NCI-H128 (cell line): ENCODE measurements around the gene E2F2.
"Not testable (repeated sequence)": the region's sequence is repeated elsewhere in the genome, so short reads cannot be mapped to it uniquely, and the experiment has no call there.

Experiments used
- DNase-seq: peaks from one replicate; lab custom pipeline; 2025; ENCODE audit not compliant: unreplicated experiment; lab: John Stamatoyannopoulos, UW

The E2F2 gene

DNA sequence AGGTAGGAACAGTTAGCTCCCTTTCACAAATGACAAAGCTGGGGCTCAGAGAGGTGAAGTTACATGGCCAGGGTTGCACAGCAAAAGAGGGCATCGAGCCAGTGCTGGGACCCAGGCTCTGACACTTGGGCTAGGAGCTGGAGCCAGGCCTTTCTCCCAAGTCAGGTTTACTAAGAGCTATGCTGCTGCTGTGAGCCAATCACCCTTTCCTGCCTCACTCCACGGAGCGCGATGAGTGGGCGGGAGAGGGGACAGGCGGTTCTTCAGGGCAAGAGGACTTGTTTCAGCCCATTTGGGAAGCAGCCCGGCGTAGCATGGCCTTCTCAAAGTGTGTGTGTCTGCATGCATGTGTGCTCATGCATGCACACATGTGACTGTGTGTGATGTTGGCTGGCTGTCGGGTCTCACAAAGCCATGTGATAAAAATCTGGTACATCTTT lies 17.7 kb upstream of the E2F2 start:
- DNase-seq: no peak

- no peak for DNase-seq
Measured at GRCh38 chr1:23546897-23547584, 16.0 kb upstream of the E2F2 start.

- no peak for DNase-seq
Measured at GRCh38 chr1:23545851-23546250, 14.8 kb upstream of the E2F2 start.

DNA sequence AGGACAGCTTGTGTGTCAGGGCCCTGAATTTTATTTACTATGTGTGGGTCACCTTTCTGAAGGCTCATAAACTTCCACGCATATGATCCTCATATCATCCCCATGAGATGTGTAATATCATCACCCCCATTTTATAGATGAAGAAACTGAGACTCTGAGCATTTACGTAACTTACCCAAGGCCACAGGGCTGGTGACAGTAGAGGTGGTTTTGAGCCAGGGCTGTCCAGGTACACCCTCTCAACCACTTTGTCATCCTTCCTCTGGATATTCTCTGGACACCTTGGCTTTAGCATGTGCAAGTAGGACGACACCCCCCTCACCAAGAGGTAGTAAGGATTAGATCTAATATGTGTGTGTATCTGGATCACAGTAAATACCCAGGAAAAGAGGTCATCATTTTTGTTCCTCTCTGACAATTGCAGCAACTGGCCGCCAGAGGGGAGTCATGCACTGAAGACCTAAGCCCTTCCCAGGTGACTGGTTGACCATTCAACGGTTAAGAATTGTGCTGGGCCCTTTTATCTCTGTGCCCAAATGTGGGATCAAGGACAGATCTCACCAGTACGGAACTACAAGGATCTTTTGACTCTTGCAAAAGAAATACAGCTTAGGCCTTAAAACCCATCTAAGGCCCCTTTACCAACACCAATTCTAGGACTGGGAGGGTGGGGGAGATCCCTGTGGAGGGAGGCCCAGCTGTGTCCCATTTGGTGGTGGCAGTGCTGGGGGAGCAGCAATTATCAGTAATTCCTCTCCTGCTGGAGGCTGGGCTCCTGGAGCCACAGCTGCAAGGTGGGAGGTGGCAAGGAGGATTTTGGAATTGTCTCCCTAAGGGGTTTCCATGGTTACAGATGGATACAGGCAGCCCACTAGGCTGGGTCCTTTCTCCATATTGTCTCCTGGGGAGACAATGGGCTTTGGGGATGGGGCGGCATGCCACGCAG lies 13.7 kb upstream of the E2F2 start:
- peak; percentile 73 for DNase-seq

GRCh38 chr1:23543707-23544443 lies 12.8 kb upstream of the E2F2 start:
- DNase-seq: no peak

- not testable (repeated sequence) for DNase-seq
Measured at GRCh38 chr1:23542940-23543339, 11.9 kb upstream of the E2F2 start.

DNA sequence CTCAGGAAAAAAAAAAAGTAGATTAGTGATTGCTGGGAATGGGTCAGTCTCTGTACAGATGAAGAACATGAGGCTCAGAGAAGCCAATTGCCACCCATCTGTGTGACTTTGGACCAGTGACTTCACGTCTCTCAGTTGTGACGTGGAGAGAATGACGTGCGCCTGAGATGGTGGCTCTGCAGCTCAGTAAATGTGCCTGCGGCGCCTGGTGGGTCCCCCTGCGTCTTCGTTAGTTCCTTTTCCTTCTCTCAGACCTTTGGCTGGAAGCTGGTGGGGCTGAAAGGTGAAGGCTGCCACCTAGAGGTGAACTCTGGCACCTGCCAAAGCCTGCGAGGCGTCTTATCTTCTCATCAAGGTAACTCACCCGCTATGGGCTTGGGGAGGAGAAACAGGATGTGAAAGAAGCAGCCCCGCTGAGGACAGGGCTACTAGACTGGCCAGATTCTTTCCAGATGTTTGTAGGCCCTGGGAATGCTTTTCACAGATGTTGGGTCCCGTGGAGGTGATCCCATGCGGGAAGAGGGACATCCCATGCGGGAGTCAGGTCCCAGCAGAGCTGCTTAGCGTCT lies 8.7 kb upstream of the E2F2 start:
- peak; percentile 93 for DNase-seq

DNA sequence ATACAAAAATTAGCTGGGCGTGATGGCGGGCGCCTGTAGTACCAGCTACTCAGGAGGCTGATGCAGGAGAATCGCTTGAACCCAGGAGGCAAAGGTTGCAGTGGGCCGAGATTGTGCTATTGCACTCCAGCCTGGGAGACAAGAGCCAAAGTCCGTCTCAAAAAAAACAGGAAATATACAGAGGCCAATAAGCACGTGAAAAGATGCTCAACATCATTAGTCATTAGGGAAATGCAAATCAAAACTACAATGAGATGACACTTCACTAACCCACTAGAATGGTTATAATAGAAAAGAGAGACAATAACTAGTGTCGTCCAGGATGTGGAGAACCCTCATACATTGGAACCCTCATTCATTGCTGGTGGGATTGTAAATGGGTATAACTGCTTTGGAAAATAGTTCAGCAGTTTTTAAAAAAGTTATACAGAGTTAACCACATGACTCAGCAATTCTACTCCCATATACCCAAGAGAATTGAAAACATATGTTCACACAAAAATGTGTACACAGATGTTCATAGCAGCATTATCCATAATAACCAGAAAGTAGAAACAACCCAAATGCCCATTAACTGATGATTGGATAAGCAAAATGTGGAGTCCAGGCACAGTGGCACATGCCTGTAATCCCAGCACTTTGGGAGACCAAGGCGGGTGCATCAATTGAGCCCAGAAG lies 6.4 kb upstream of the E2F2 start:
- DNase-seq: no peak

DNA sequence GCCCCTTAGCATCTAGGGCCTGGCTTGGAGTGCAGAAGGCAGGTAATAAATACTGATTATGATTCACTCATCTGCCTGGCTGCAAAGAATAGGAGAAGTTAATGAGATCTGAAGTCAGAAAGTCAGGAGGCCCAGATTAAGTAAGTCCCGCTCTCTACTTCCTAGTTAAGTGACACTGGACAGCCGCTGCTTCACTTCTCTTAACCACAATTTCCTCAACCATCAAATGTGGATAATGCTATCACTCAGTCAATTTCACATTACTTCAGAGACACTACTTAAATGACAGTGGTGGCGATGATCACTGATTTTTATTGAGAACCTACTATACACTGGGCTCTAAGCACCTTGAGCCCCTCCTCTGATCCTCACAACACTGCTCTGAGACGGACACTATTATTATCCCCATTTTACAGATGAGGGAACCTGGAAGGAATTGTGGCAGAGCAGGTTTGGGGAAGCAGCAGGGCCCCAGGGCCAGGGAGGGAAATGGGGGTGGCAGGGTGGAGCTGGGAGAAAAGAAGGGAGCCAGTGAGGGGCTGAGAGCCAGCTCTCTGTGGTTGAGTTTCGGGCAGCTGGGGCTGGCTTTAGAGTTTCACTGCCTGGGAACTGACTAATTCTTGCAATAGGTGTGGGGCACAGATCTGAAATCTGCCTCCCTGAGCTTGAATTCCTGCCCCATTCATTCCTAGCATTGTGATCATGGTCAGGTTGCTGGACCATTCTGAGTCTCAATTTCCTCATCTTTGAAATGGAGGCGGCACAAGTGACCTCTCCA lies 2.4 kb upstream of the E2F2 start:
- no peak for DNase-seq

GRCh38 chr1:23531562-23532094 lies 595 bp upstream of the E2F2 start:
- no peak for DNase-seq

GRCh38 chr1:23530087-23530746 lies 816 bp downstream of the E2F2 start:
- no peak for DNase-seq

GRCh38 chr1:23529146-23530086 lies 1.6 kb downstream of the E2F2 start:
- no peak for DNase-seq

DNA sequence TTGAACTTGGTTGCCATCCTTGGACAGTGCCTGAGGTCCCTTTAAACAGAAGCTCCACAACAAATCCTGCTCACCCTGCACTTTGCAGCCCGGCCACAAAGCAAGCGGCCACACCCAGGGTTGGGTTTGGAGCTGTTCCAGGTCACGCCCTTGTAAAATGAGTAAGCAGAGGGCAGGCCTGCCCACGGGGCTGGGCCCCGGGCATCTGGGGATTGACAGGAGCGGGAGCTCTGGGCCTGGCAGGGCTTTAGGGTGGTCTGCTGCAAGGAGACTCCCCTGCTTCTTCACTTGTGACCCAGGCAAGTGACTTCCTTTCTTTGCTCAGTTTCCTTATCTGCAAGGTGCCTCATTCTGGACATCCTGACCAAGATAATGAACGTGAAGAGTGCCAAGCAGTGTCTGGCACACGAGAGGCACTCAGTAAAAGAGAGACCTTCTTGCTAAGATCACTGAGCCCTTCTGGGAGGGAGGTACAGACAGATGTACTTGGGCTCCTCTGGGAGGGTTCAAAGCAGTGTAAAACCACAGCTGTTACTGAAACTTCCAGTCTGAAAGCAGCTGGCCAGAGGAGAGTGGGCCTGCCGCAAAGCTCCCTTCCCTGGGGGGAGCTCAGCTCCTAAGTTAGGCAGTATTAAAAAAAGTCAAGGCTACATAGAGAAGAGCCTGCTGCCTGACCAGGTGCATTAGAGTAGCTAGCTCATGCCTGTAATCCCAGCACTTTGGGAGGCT lies 2.6 kb downstream of the E2F2 start:
- DNase-seq: peak; percentile 91

GRCh38 chr1:23527900-23528249 lies 3.2 kb downstream of the E2F2 start:
- DNase-seq: no peak

GRCh38 chr1:23527366-23527765 lies 3.7 kb downstream of the E2F2 start:
- DNase-seq: no peak

- no peak for DNase-seq
Measured at GRCh38 chr1:23526329-23527041, 4.5 kb downstream of the E2F2 start.
